ENCODE data around the gene AP1M1. TPM values are rescaled to one million over a fixed set of nuclear protein-coding genes. Genes with fewer than 3 reads are reported as not detected.

Gene AP1M1
- 100 to 1,000 TPM in 1 of 4 donors, 10 to 100 TPM in 3; 84.9 to 108 (median 88.4) TPM for total RNA-seq

GRCh38 chr19:16197622-16198369, at the start of gene AP1M1:
TSS of gene AP1M1 (plus strand) at chr19:16197911. CDS start at chr19:16198027, 116 bp downstream.
- no peak for TF ChIP-seq CTCF (IDR thresholded peaks at IDR 0.05; ENCODE audit: low read depth)

- TF ChIP-seq CTCF (IDR thresholded peaks at IDR 0.05; ENCODE audit: low read depth): no peak
These were observed 49.1 kb upstream of the AP1M1 start for GRCh38 chr19:16148443-16149229.

GRCh38 chr19:16153582-16154336, 44.0 kb upstream of the AP1M1 start:
- TF ChIP-seq CTCF (IDR thresholded peaks at IDR 0.05; ENCODE audit: low read depth): no peak

GRCh38 chr19:16154557-16154956, 43.2 kb upstream of the AP1M1 start:
- TF ChIP-seq CTCF (IDR thresholded peaks at IDR 0.05; ENCODE audit: low read depth): no peak

- TF ChIP-seq CTCF (IDR thresholded peaks at IDR 0.05; ENCODE audit: low read depth): no peak
These were observed 42.6 kb upstream of the AP1M1 start for GRCh38 chr19:16155128-16155527.

GRCh38 chr19:16156904-16157303, 40.8 kb upstream of the AP1M1 start:
- no peak for TF ChIP-seq CTCF (IDR thresholded peaks at IDR 0.05; ENCODE audit: low read depth)

GRCh38 chr19:16157601-16158000, 40.1 kb upstream of the AP1M1 start:
- no peak for TF ChIP-seq CTCF (IDR thresholded peaks at IDR 0.05; ENCODE audit: low read depth)

All from subcutaneous adipose tissue (tissue), 4 donors.